Activated naive CD8-positive, alpha-beta T cell treated with anti-CD3 and anti-CD28 coated beads for 36 hours (primary cell): ENCODE measurements around the gene TOPBP1. TPM values are rescaled to one million over a fixed set of nuclear protein-coding genes. Genes with fewer than 3 reads are reported as not detected.
"Not testable (repeated sequence)": the region's sequence is repeated elsewhere in the genome, so short reads cannot be mapped to it uniquely, and the experiment has no call there.

Experiments used
- DNase-seq: peaks from one replicate; pipeline ENCODE4 v3.0.0; 2021
- H3K27ac Mint-ChIP-seq: one replicate; pipeline ENCODE4 v1.8.0; 2022; ENCODE audit warnings: mild to moderate bottlenecking, moderate library complexity, mixed read lengths
- H3K27me3 Mint-ChIP-seq: one replicate; pipeline ENCODE4 v1.8.0; 2022; ENCODE audit warnings: mild to moderate bottlenecking, mixed read lengths
- H3K36me3 Mint-ChIP-seq: one replicate; pipeline ENCODE4 v1.8.0; 2021; ENCODE audit warnings: mild to moderate bottlenecking, mixed read lengths
- H3K4me1 Mint-ChIP-seq: one replicate; pipeline ENCODE4 v1.8.0; 2021; ENCODE audit warnings: mixed read lengths
- H3K4me3 Mint-ChIP-seq: one replicate; pipeline ENCODE4 v1.8.0; 2022; ENCODE audit warnings: mild to moderate bottlenecking, moderate library complexity, mixed read lengths
- H3K9me3 Mint-ChIP-seq: one replicate; pipeline ENCODE4 v1.8.0; 2022; ENCODE audit warnings: mixed read lengths
- total RNA-seq, 2 experiments: library from RNA; stranded (reverse); gene quantifications; one replicate each; pipeline ENCODE4 v1.2.3, GENCODE V29; 2021

The TOPBP1 gene
- total RNA-seq, 2 experiments from 2014 or later, result 82.3 to 84.4 TPM

GRCh38 chr3:133691273-133692107, 29.7 kb upstream of the TOPBP1 start:
- no peak overlapping the region for H3K4me3 Mint-ChIP-seq
- no peaks in the 10 kb centered on the region for H3K36me3 Mint-ChIP-seq
- no peak for DNase-seq
- H3K9me3 Mint-ChIP-seq, result peaks cover 2% of the 10 kb centered on the region
- H3K27ac Mint-ChIP-seq, result no peak overlapping the region
- no peaks in the 10 kb centered on the region for H3K4me1 Mint-ChIP-seq
- H3K27me3 Mint-ChIP-seq, result no peaks in the 10 kb centered on the region

GRCh38 chr3:133677993-133678392, 16.3 kb upstream of the TOPBP1 start:
- H3K36me3 Mint-ChIP-seq, H3K27ac Mint-ChIP-seq: not testable (repeated sequence)

GRCh38 chr3:133676336-133677118, 14.8 kb upstream of the TOPBP1 start:
- H3K4me3 Mint-ChIP-seq, result no peak overlapping the region
- peaks cover 11% of the 10 kb centered on the region for H3K4me1 Mint-ChIP-seq
- no peak overlapping the region for H3K27ac Mint-ChIP-seq
- no peaks in the 10 kb centered on the region for H3K36me3 Mint-ChIP-seq
- peaks cover 8% of the 10 kb centered on the region for H3K9me3 Mint-ChIP-seq
- no peak for DNase-seq
- H3K27me3 Mint-ChIP-seq, result peaks cover 81% of the 10 kb centered on the region

More at GRCh38 chr3:133677993-133678392, 16.3 kb upstream of the TOPBP1 start:
- peaks cover 83% of the 10 kb centered on the region for H3K27me3 Mint-ChIP-seq
- H3K4me1 Mint-ChIP-seq, result peaks cover 11% of the 10 kb centered on the region
- not testable (repeated sequence) for H3K4me3 Mint-ChIP-seq, H3K9me3 Mint-ChIP-seq, DNase-seq

- peaks cover 8% of the 10 kb centered on the region for H3K9me3 Mint-ChIP-seq
- H3K36me3 Mint-ChIP-seq, result no peaks in the 10 kb centered on the region
- H3K27me3 Mint-ChIP-seq, result peaks cover 81% of the 10 kb centered on the region
- DNase-seq, result no peak
- peaks cover 11% of the 10 kb centered on the region for H3K4me1 Mint-ChIP-seq
- no peak overlapping the region for H3K4me3 Mint-ChIP-seq
- no peak overlapping the region for H3K27ac Mint-ChIP-seq
Measured at GRCh38 chr3:133675631-133676335, 14.0 kb upstream of the TOPBP1 start.

GRCh38 chr3:133674290-133674919, 12.7 kb upstream of the TOPBP1 start:
- peaks cover 11% of the 10 kb centered on the region for H3K4me1 Mint-ChIP-seq
- no peak for DNase-seq
- peaks cover 68% of the 10 kb centered on the region for H3K27me3 Mint-ChIP-seq
- peaks cover 8% of the 10 kb centered on the region for H3K9me3 Mint-ChIP-seq
- no peaks in the 10 kb centered on the region for H3K36me3 Mint-ChIP-seq
- H3K27ac Mint-ChIP-seq, result no peak overlapping the region
- H3K4me3 Mint-ChIP-seq, result no peak overlapping the region

GRCh38 chr3:133673746-133674145, 12.0 kb upstream of the TOPBP1 start:
- H3K9me3 Mint-ChIP-seq, result peaks cover 8% of the 10 kb centered on the region
- no peak for DNase-seq
- H3K27me3 Mint-ChIP-seq, result peaks cover 61% of the 10 kb centered on the region
- H3K36me3 Mint-ChIP-seq, result no peaks in the 10 kb centered on the region
- no peak overlapping the region for H3K27ac Mint-ChIP-seq
- peaks cover 11% of the 10 kb centered on the region for H3K4me1 Mint-ChIP-seq
- no peak overlapping the region for H3K4me3 Mint-ChIP-seq

GRCh38 chr3:133672461-133672860, 10.7 kb upstream of the TOPBP1 start:
- no peak overlapping the region for H3K27ac Mint-ChIP-seq
- H3K9me3 Mint-ChIP-seq, result no peaks in the 10 kb centered on the region
- H3K4me3 Mint-ChIP-seq, result no peak overlapping the region
- H3K36me3 Mint-ChIP-seq, result no peaks in the 10 kb centered on the region
- H3K4me1 Mint-ChIP-seq, result peaks cover 11% of the 10 kb centered on the region
- no peak for DNase-seq
- H3K27me3 Mint-ChIP-seq, result peaks cover 52% of the 10 kb centered on the region

- no peaks in the 10 kb centered on the region for H3K9me3 Mint-ChIP-seq
- no peak overlapping the region for H3K4me3 Mint-ChIP-seq
- peaks cover 34% of the 10 kb centered on the region for H3K27me3 Mint-ChIP-seq
- H3K27ac Mint-ChIP-seq, result no peak overlapping the region
- H3K36me3 Mint-ChIP-seq, result no peaks in the 10 kb centered on the region
- H3K4me1 Mint-ChIP-seq, result peaks cover 8% of the 10 kb centered on the region
- no peak for DNase-seq
Measured at GRCh38 chr3:133670525-133670995, 8.8 kb upstream of the TOPBP1 start.

GRCh38 chr3:133669949-133670524, 8.3 kb upstream of the TOPBP1 start:
- H3K9me3 Mint-ChIP-seq, result no peaks in the 10 kb centered on the region
- no peak overlapping the region for H3K27ac Mint-ChIP-seq
- DNase-seq, result no peak
- no peak overlapping the region for H3K4me3 Mint-ChIP-seq
- peaks cover 8% of the 10 kb centered on the region for H3K4me1 Mint-ChIP-seq
- peaks cover 29% of the 10 kb centered on the region for H3K27me3 Mint-ChIP-seq
- H3K36me3 Mint-ChIP-seq, result no peaks in the 10 kb centered on the region

- no peak overlapping the region for H3K27ac Mint-ChIP-seq
- no peak for DNase-seq
Measured at GRCh38 chr3:133667118-133667517, 5.4 kb upstream of the TOPBP1 start.

GRCh38 chr3:133665188-133665587, 3.4 kb upstream of the TOPBP1 start:
- not testable (repeated sequence) for H3K9me3 Mint-ChIP-seq, H3K4me3 Mint-ChIP-seq, H3K27ac Mint-ChIP-seq, DNase-seq, H3K27me3 Mint-ChIP-seq
- peaks cover 14% of the 10 kb centered on the region for H3K4me1 Mint-ChIP-seq
- H3K36me3 Mint-ChIP-seq, result peaks cover 13% of the 10 kb centered on the region

More at GRCh38 chr3:133667118-133667517, 5.4 kb upstream of the TOPBP1 start:
- H3K4me3 Mint-ChIP-seq, result no peak overlapping the region
- H3K36me3 Mint-ChIP-seq, result peaks cover 3% of the 10 kb centered on the region
- peaks cover 11% of the 10 kb centered on the region for H3K4me1 Mint-ChIP-seq
- H3K9me3 Mint-ChIP-seq, result no peaks in the 10 kb centered on the region
- peaks cover 1% of the 10 kb centered on the region for H3K27me3 Mint-ChIP-seq

GRCh38 chr3:133663569-133664313, 2.0 kb upstream of the TOPBP1 start:
- Mint-ChIP-seq H3K36me3 (peaks cover 26% of the 10 kb centered on the region), H3K27ac (peak overlapping the region; percentile 75), H3K4me1 (peaks cover 25% of the 10 kb centered on the region), H3K9me3 (no peaks in the 10 kb centered on the region), H3K4me3 (peak overlapping the region; percentile 59), H3K27me3 (no peaks in the 10 kb centered on the region)
- peak; percentile 13 for DNase-seq

GRCh38 chr3:133662278-133662651, 524 bp upstream of the TOPBP1 start:
- Mint-ChIP-seq H3K9me3 (no peaks in the 10 kb centered on the region), H3K4me1 (peaks cover 30% of the 10 kb centered on the region), H3K4me3 (peak overlapping the region; percentile 98), H3K27ac (peak overlapping the region; percentile 99), H3K27me3 (no peaks in the 10 kb centered on the region), H3K36me3 (peaks cover 29% of the 10 kb centered on the region)
- peak; percentile 18 for DNase-seq

GRCh38 chr3:133659806-133660205, 1.9 kb downstream of the TOPBP1 start:
- H3K9me3 Mint-ChIP-seq, result no peaks in the 10 kb centered on the region
- H3K27me3 Mint-ChIP-seq, result no peaks in the 10 kb centered on the region

More at GRCh38 chr3:133659806-133660205, 1.9 kb downstream of the TOPBP1 start:
- H3K27ac Mint-ChIP-seq, result peak overlapping the region; percentile 45
- H3K4me3 Mint-ChIP-seq, result peak overlapping the region; percentile 98
- no peak for DNase-seq
- H3K4me1 Mint-ChIP-seq, result peaks cover 32% of the 10 kb centered on the region
- H3K36me3 Mint-ChIP-seq, result peaks cover 40% of the 10 kb centered on the region
